ENCODE data around the gene GRM3.

DNA sequence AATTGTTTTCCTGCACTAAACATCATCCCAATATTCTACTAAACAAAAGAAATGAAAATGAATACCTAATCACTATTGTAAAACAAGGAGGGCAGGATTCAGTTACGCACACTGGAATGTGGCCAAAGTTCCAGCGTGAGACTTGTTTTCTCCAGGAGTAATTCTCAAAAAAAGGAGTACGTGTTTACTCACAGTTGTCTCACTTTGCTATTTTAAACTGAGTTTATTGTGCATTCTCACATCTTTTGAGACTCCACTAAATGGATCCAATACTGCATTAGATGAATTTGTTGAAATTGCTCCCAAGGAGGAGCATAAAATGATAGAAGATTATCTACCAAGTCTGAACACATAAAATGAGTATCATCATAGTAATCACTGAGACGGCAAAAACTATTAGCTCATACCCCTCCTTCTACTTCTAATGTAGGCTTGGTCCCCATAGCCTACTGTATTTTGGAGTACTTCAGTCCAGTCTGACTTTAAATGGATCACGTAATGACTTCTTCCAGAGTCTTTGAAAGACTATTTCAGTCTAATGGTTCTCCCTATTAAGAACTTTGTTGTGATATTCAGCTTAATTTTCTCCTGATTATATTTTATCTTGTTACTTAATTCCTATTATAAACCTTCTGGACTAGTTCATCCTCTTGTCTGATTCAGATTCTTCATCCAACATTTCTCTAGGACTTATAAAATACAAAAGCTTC lies 3.8 kb downstream of the GRM3 start:
- no peak for TF ChIP-seq RAD21 (IDR thresholded peaks at IDR 0.05 in 1 of 2, conservative IDR thresholded peaks at IDR 0.05 in 1 of 2; ENCODE audit: low read depth in 2 of 2, low read length in 2 of 2)
- TF ChIP-seq SIN3A (conservative IDR thresholded peaks at IDR 0.05 in 1 of 2, IDR thresholded peaks at IDR 0.05 in 1 of 2; ENCODE audit: low read depth in 1 of 2, low read length in 2 of 2), result no peak
- no peak for TF ChIP-seq RXRA (IDR thresholded peaks at IDR 0.05; ENCODE audit: insufficient read depth, low read depth, low read length)
- TF ChIP-seq JUN (IDR thresholded peaks at IDR 0.05; ENCODE audit: low read depth, low read length), result no peak
- TF ChIP-seq CTCF (IDR thresholded peaks at IDR 0.05; ENCODE audit: control extremely low read depth in 1 of 3, insufficient read depth in 1 of 3, low read depth in 1 of 3, low read length in 3 of 3), result no peak
- no peak for TF ChIP-seq POLR2A (IDR thresholded peaks at IDR 0.05; ENCODE audit: control extremely low read depth in 1 of 2, low read depth in 2 of 2, low read length in 2 of 2)
- no peak for TF ChIP-seq YY1 (IDR thresholded peaks at IDR 0.05; ENCODE audit: low read depth, low read length)
- TF ChIP-seq, protein P1, sequence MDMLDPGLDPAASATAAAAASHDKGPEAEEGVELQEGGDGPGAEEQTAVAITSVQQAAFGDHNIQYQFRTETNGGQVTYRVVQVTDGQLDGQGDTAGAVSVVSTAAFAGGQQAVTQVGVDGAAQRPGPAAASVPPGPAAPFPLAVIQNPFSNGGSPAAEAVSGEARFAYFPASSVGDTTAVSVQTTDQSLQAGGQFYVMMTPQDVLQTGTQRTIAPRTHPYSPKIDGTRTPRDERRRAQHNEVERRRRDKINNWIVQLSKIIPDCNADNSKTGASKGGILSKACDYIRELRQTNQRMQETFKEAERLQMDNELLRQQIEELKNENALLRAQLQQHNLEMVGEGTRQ (IDR thresholded peaks at IDR 0.05; ENCODE audit: low read length), result no peak
- no peak for TF ChIP-seq CHD2 (IDR thresholded peaks at IDR 0.05; ENCODE audit: low read length)
- TF ChIP-seq TBP (IDR thresholded peaks at IDR 0.05; ENCODE audit: low read depth, low read length), result no peak
- no peak for TF ChIP-seq HDAC6 (IDR thresholded peaks at IDR 0.05; ENCODE audit: low read depth, low read length)

Data from H1 (cell line).